GM12872 (cell line): ENCODE results near the gene FGD2.
A peak's percentile ranks its signal among the peaks of the same experiment; 100 is the strongest.

Source experiments
- TF ChIP-seq, protein P1 (sequence below): IDR thresholded peaks from 3 replicates; pipeline ENCODE4 v1.5.1; 2011; ENCODE audit warnings: low read depth, mild to moderate bottlenecking, low read length, moderate library complexity; ENCODE audit not compliant: insufficient read depth

Gene FGD2

GRCh38 chr6:37048403-37048850 is 43.0 kb downstream of the FGD2 start:
- TF ChIP-seq, protein P1, sequence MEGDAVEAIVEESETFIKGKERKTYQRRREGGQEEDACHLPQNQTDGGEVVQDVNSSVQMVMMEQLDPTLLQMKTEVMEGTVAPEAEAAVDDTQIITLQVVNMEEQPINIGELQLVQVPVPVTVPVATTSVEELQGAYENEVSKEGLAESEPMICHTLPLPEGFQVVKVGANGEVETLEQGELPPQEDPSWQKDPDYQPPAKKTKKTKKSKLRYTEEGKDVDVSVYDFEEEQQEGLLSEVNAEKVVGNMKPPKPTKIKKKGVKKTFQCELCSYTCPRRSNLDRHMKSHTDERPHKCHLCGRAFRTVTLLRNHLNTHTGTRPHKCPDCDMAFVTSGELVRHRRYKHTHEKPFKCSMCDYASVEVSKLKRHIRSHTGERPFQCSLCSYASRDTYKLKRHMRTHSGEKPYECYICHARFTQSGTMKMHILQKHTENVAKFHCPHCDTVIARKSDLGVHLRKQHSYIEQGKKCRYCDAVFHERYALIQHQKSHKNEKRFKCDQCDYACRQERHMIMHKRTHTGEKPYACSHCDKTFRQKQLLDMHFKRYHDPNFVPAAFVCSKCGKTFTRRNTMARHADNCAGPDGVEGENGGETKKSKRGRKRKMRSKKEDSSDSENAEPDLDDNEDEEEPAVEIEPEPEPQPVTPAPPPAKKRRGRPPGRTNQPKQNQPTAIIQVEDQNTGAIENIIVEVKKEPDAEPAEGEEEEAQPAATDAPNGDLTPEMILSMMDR, result no peak

- TF ChIP-seq, protein P1, result no peak
Measured at GRCh38 chr6:37048851-37049757, 43.6 kb downstream of the FGD2 start.

- TF ChIP-seq, protein P1, result no peak
Measured at GRCh38 chr6:37049758-37050044, 44.2 kb downstream of the FGD2 start.

- TF ChIP-seq, protein P1, result no peak
Measured at GRCh38 chr6:37050045-37050853, 44.8 kb downstream of the FGD2 start.

DNA sequence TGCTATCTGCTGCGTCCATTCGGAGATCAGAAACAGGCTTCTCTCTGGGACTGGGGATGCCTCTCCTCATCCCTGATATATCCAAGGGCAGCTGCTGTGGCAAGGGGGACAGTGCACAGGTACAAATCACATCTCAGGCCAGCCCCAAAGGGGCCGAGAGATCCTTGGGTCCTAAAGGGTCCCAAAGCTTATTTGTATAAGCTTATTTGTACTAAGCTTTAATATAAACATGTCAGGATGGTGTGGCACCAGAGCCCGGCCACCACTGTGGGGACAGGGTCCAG is 45.3 kb downstream of the FGD2 start:
- TF ChIP-seq, protein P1, result no peak

DNA sequence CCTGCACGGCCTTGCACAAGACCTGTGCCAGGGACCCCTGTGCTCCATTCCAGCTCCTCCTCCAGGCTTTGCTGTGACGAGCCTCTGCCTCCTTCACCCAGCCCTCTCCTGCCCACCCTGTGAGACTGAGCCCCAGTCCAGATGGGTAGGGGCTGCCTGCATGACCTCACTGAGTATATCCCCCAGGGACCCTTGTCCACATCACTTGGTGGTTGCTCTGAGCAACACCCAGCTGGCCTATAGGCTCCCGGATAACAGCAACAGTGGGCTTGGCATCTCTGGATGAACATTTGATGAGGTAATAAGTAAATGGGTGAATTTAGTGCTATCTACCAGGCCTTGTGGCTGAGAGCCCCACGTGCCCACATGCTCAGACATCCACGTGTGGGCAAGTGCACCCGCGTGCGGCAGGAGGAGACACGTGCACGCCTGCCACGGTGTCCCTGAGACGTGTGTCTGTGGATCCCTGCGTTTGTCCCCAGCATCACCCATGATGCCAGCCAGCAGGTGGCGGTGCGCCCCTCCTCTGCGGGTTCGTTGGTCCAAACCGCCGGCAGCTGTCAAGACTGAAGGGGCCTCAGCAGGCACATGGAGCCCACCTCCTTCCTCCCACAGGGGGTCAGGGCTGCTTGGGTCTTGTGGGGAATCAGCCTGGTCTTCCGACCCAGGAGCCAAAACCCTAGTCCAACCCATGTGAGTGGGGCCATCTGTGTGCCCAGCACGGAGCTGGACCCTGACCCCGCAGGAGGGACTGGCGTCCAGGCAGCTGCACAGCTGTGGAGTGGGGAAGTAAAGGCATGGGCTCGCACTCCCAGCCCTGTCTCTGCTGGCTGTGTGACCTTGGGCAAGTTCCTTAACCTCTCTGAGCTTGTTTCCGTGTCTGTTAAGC is 45.9 kb downstream of the FGD2 start:
- TF ChIP-seq, protein P1, result peak; percentile 91
